CD14-positive monocyte (primary cell): Measurements from ENCODE around the gene ZFYVE28. TPM values are rescaled to one million over a fixed set of nuclear protein-coding genes. Genes with fewer than 3 reads are reported as not detected.
A peak's percentile ranks its signal among the peaks of the same experiment; 100 is the strongest.

ENCODE experiments used
- DNase-seq, 3 donors: peaks; one replicate each; pipeline ENCODE4 v3.0.0-alpha.2; 2011 to 2022
- H2AFZ ChIP-seq: 2 replicates; pipeline ENCODE4 v1.6.0; 2012; ENCODE audit warnings: mild to moderate bottlenecking, low read depth, low read length, inconsistent platforms; ENCODE audit not compliant: insufficient read depth, poor library complexity, severe bottlenecking
- H3K27ac ChIP-seq, 2 donors: 1 replicate in 1 of 2; 2 replicates in 1 of 2; pipeline ENCODE4 v1.5.1; 2012 to 2013; ENCODE audit warnings: low read length in 2 of 2, control low read depth in 1 of 2, inconsistent platforms in 1 of 2, low read depth in 1 of 2, mild to moderate bottlenecking in 1 of 2
- H3K27me3 ChIP-seq, 2 donors: one replicate each; pipeline versions ENCODE4 v1.6.0 to v1.6.1; 2011 to 2013; ENCODE audit warnings: low read length in 2 of 2; ENCODE audit not compliant: control insufficient read depth in 2 of 2, insufficient read depth in 2 of 2
- H3K36me3 ChIP-seq, 2 donors: replicated peaks in 1 of 2; 1 replicate in 1 of 2; 2 replicates in 1 of 2; pipeline versions ENCODE4 v1.5.1 to v1.6.1; 2012 to 2013; ENCODE audit warnings: low read length in 2 of 2, control low read depth in 1 of 2, inconsistent platforms in 1 of 2, mild to moderate bottlenecking in 1 of 2; ENCODE audit not compliant: insufficient read depth in 2 of 2, control insufficient read depth in 1 of 2
- H3K4me1 ChIP-seq, 2 donors: 1 replicate in 1 of 2; 2 replicates in 1 of 2; pipeline versions ENCODE4 v1.5.1 to v1.6.1; 2012 to 2013; ENCODE audit warnings: low read length in 2 of 2, control low read depth in 1 of 2, inconsistent platforms in 1 of 2, mild to moderate bottlenecking in 1 of 2, moderate library complexity in 1 of 2; ENCODE audit not compliant: insufficient read depth in 2 of 2, control insufficient read depth in 1 of 2
- H3K4me2 ChIP-seq: replicated peaks from 2 replicates; pipeline ENCODE3; 2012; ENCODE audit warnings: low read length, moderate library complexity, mild to moderate bottlenecking; ENCODE audit not compliant: poor library complexity, severe bottlenecking; ENCODE audit errors: extremely low read depth
- H3K4me3 ChIP-seq, 3 experiments: fragments of 200-600 bp in 1 of 3; sonication (generic) in 1 of 3; replicated peaks in 1 of 3; 1 replicate in 2 of 3; 2 replicates in 1 of 3; pipeline ENCODE4 v1.5.1; 2011 to 2013; ENCODE audit warnings: low read length in 3 of 3, mild to moderate bottlenecking in 3 of 3, control low read depth in 2 of 3, low read depth in 2 of 3, inconsistent platforms in 1 of 3, moderate library complexity in 1 of 3
- H3K79me2 ChIP-seq: 2 replicates; pipeline ENCODE4 v1.6.0; 2012; ENCODE audit warnings: mild to moderate bottlenecking, control low read depth, inconsistent platforms, low read length, moderate library complexity; ENCODE audit not compliant: insufficient read depth
- H3K9ac ChIP-seq: 2 replicates; pipeline ENCODE4 v1.6.0; 2017; ENCODE audit warnings: low read length, mild to moderate bottlenecking; ENCODE audit not compliant: insufficient read depth, poor library complexity, severe bottlenecking
- H3K9me3 ChIP-seq, 2 donors: replicated peaks in 1 of 2; 1 replicate in 1 of 2; 2 replicates in 1 of 2; pipeline versions ENCODE4 v1.5.1 to v1.6.1; 2012 to 2013; ENCODE audit warnings: low read length in 2 of 2, control low read depth in 1 of 2; ENCODE audit not compliant: control insufficient read depth in 1 of 2, insufficient read depth in 1 of 2
- H4K20me1 ChIP-seq: 2 replicates; pipeline ENCODE4 v1.6.0; 2012; ENCODE audit warnings: mild to moderate bottlenecking, low read length, control low read depth, moderate library complexity; ENCODE audit not compliant: insufficient read depth
- H3K27ac Mint-ChIP-seq, 7 donors: one replicate each; pipeline ENCODE4 v1.8.0; 2020; ENCODE audit warnings: mild to moderate bottlenecking in 7 of 7, mixed read lengths in 7 of 7, moderate library complexity in 6 of 7, inconsistent platforms in 2 of 7
- H3K27me3 Mint-ChIP-seq, 3 donors: one replicate each; pipeline ENCODE4 v1.8.0; 2021 to 2022; ENCODE audit warnings: low read depth in 3 of 3, mild to moderate bottlenecking in 3 of 3, mixed read lengths in 3 of 3, moderate library complexity in 3 of 3, inconsistent platforms in 1 of 3
- H3K36me3 Mint-ChIP-seq, 2 donors: one replicate each; pipeline ENCODE4 v1.8.0; 2020; ENCODE audit warnings: mixed read lengths in 2 of 2, inconsistent platforms in 1 of 2, mild to moderate bottlenecking in 1 of 2
- H3K4me1 Mint-ChIP-seq: one replicate; pipeline ENCODE4 v1.8.0; 2020; ENCODE audit warnings: mild to moderate bottlenecking, mixed read lengths
- H3K4me3 Mint-ChIP-seq, 2 donors: one replicate each; pipeline ENCODE4 v1.8.0; 2020; ENCODE audit warnings: mild to moderate bottlenecking in 2 of 2, mixed read lengths in 2 of 2, moderate library complexity in 1 of 2
- H3K9me3 Mint-ChIP-seq, 7 donors: one replicate each; pipeline ENCODE4 v1.8.0; 2020 to 2022; ENCODE audit warnings: mixed read lengths in 7 of 7, mild to moderate bottlenecking in 6 of 7, moderate library complexity in 6 of 7, inconsistent platforms in 2 of 7
- CTCF ChIP-seq: fragments of 200-600 bp; IDR thresholded peaks from one replicate; pipeline ENCODE4 v1.8.0; 2022; ENCODE audit warnings: antibody characterized with exemption, mild to moderate bottlenecking
- WGBS: methylation state at CpG from one replicate; pipeline ENCODE4 v1.1.5; 2013; ENCODE audit warnings: missing lambda C conversion rate; ENCODE audit not compliant: insufficient coverage; 5-methylcytosine and 5-hydroxymethylcytosine counted together
- intact Hi-C, 2 donors: fragments of 100-400 bp; cut with micrococcal nuclease; formaldehyde crosslinking; loops; one replicate each; pipeline versions ENCODE4 v1.15.0 to v1.15.1; 2023
- polyA plus RNA-seq, 3 donors: library from polyadenylated mRNA; depleted of rRNA in 1 of 3; unstranded in 2 of 3; stranded (reverse) in 1 of 3; fragments of 300-500 nt in 2 of 3; fragments of >200 nt in 1 of 3; fragmentation: Illumina TruSeq in 2 of 3; gene quantifications; 1 replicate in 2 of 3; 2 replicates in 1 of 3; pipeline ENCODE4 v1.2.3, GENCODE V29; 2012 to 2021

ZFYVE28 gene
- polyA plus RNA-seq, 3 donors: 1.0 to 4.4 (median 1.1) TPM

GRCh38 chr4:2366252-2367192 is 51.9 kb downstream of the ZFYVE28 start:
- Mint-ChIP-seq H3K27me3 (peaks cover 3 to 15% (median 7%) of the 10 kb centered on the region in 3 donors), H3K4me1 (peaks cover 9% of the 10 kb centered on the region), H3K9me3 (peaks cover 7 to 10% (median 7%) of the 10 kb centered on the region in 7 donors), H3K36me3 (no peaks in the 10 kb centered on the region), H3K27ac (peak overlapping the region in 1 of 7 donors; percentile 57), H3K4me3 (no peak overlapping the region)
- H4K20me1 ChIP-seq: no peaks in the 10 kb centered on the region
- TF ChIP-seq CTCF: no peak
- WGBS: 86% methylated on average over 15 of the region's 20 CpGs
- no peak overlapping the region for H3K27ac ChIP-seq
- H3K79me2 ChIP-seq: no peaks in the 10 kb centered on the region
- no peaks in the 10 kb centered on the region for H3K36me3 ChIP-seq
- H2AFZ ChIP-seq: no peak overlapping the region
- peaks cover 0 to 4% of the 10 kb centered on the region in 2 donors for H3K4me1 ChIP-seq
- no peak overlapping the region for H3K4me3 ChIP-seq
- H3K27me3 ChIP-seq: no peaks in the 10 kb centered on the region
- no peak overlapping the region for H3K4me2 ChIP-seq
- intact Hi-C loops: no loop called here
- no peak overlapping the region for H3K9ac ChIP-seq
- H3K9me3 ChIP-seq: peaks cover 7 to 13% of the 10 kb centered on the region in 2 donors
- DNase-seq: peak in 1 of 3 donors; percentile 1

DNA sequence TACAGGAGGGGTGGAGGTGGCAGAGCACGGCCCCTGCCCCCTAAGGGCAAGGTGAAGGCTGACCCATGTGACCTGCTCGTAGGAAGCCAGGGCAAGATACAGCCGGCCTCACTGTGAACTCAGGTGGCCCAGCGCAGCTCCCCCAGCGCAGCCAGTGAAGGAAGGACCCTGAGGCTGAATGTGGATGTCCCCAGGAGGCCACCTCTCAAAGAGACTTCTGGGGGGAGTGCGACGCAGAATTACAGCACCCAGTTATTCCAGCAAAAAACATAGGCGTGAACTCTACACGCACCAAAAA is 52.6 kb downstream of the ZFYVE28 start:
- Mint-ChIP-seq H3K4me3 (no peak overlapping the region), H3K4me1 (peaks cover 9% of the 10 kb centered on the region), H3K27me3 (peaks cover 3 to 15% (median 7%) of the 10 kb centered on the region in 3 donors), H3K36me3 (no peaks in the 10 kb centered on the region), H3K27ac (no peak overlapping the region), H3K9me3 (peaks cover 7 to 10% (median 7%) of the 10 kb centered on the region in 7 donors)
- Histone ChIP-seq H2AFZ (no peak overlapping the region), H3K79me2 (no peaks in the 10 kb centered on the region), H3K36me3 (no peaks in the 10 kb centered on the region), H3K27me3 (no peaks in the 10 kb centered on the region), H4K20me1 (no peaks in the 10 kb centered on the region), H3K9me3 (peaks cover 7 to 13% of the 10 kb centered on the region in 2 donors), H3K4me2 (no peak overlapping the region), H3K9ac (no peak overlapping the region), H3K4me1 (peaks cover 0 to 4% of the 10 kb centered on the region in 2 donors), H3K27ac (no peak overlapping the region), H3K4me3 (no peak overlapping the region)
- no peak for TF ChIP-seq CTCF
- WGBS: 77% methylated on average over 9 of the region's 9 CpGs
- DNase-seq: peak in 1 of 3 donors; percentile 1
- intact Hi-C loops: no loop called here
